HepG2 (cell line): ENCODE results near the gene CABLES1. TPM values are rescaled to one million over a fixed set of nuclear protein-coding genes. Genes with fewer than 3 reads are reported as not detected.
A peak's percentile ranks its signal among the peaks of the same experiment; 100 is the strongest.

Source experiments
- ATAC-seq: fragments of 200-7000 bp; cut with Tn5 transposase; 3 replicates; pipeline ENCODE4 v1.9.1; 2020; ENCODE audit warnings: mild to moderate bottlenecking, moderate library complexity
- BruUV-seq: library from RNA; stranded (reverse); fragments of 400-500 nt; replicated peaks from 2 replicates; lab custom pipeline; 2021; lab: Mats Ljungman, UMichigan
- CTCF ChIA-PET: fragments of 300-600 bp; formaldehyde crosslinking; extraction: SDS; loops from one replicate; lab custom pipeline; 2021; ENCODE audit warnings: low total read pairs, inconsistent platforms, low intra/inter-chr PET ratio; lab: Yijun Ruan, JAX
- POLR2A ChIA-PET: fragments of 350-600 bp; sonication (Branson Sonifier 250); formaldehyde crosslinking; loops from one replicate; lab custom pipeline; 2020; ENCODE audit warnings: antibody characterized with exemption, inconsistent platforms; lab: Yijun Ruan, JAX
- DNase-seq: peaks from one replicate; pipeline ENCODE4 v3.0.0-alpha.2; 2015; ENCODE audit warnings: low spot score
- FAIRE-seq: peaks from 3 replicates; lab custom pipeline; 2011; peaks lifted over from hg19 to GRCh38; lab: Jason Lieb, UNC
- H2AFZ ChIP-seq: one replicate; pipeline ENCODE4 v1.6.1; 2011; ENCODE audit warnings: low read length, inconsistent platforms
- H3K27ac ChIP-seq: fragments of 300-600 bp; 3 replicates; pipeline ENCODE4 v1.8.0; 2011; ENCODE audit warnings: mixed run types, mild to moderate bottlenecking, mixed read lengths, low read length, inconsistent platforms; ENCODE audit not compliant: insufficient read depth; ENCODE audit errors: extremely low read length
- H3K27me3 ChIP-seq, 2 experiments: fragments of 200-600 bp in 1 of 2; 2 replicates in 1 of 2; 3 replicates in 1 of 2; pipeline versions ENCODE4 v1.6.0 to v1.8.0; 2011; ENCODE audit warnings: low read length in 2 of 2, mild to moderate bottlenecking in 2 of 2, moderate library complexity in 2 of 2, inconsistent platforms in 1 of 2; ENCODE audit not compliant: insufficient read depth in 2 of 2, control insufficient read depth in 1 of 2
- H3K36me3 ChIP-seq, 2 experiments: fragments of 200-600 bp in 1 of 2; replicated peaks in 1 of 2; 2 replicates in 1 of 2; 3 replicates in 1 of 2; pipeline versions ENCODE4 v1.5.1 to v1.8.0; 2011; ENCODE audit warnings: low read length in 2 of 2, inconsistent platforms in 1 of 2; ENCODE audit not compliant: insufficient read depth in 2 of 2, control insufficient read depth in 1 of 2
- H3K4me1 ChIP-seq: 2 replicates; pipeline ENCODE4 v1.5.1; 2012; ENCODE audit warnings: low read length, inconsistent platforms; ENCODE audit not compliant: insufficient read depth
- H3K4me2 ChIP-seq: 2 replicates; pipeline ENCODE4 v1.6.0; 2011; ENCODE audit warnings: low read depth, low read length, inconsistent platforms
- H3K4me3 ChIP-seq, 3 experiments: fragments of 200-600 bp in 1 of 3; sonication (generic), shearing (Covaris generic) in 1 of 3; replicated peaks in 1 of 3; 2 replicates each; pipeline ENCODE4 v1.5.1; 2011 to 2016; ENCODE audit warnings: low read length in 3 of 3, inconsistent platforms in 2 of 3, low read depth in 2 of 3, mild to moderate bottlenecking in 2 of 3, control low read depth in 1 of 3, mixed read lengths in 1 of 3; ENCODE audit not compliant: insufficient read depth in 1 of 3
- H3K79me2 ChIP-seq: one replicate; pipeline ENCODE4 v1.6.1; 2011; ENCODE audit warnings: low read length, inconsistent platforms; ENCODE audit not compliant: insufficient read depth
- H3K9ac ChIP-seq: 2 replicates; pipeline ENCODE4 v1.6.0; 2011; ENCODE audit warnings: mild to moderate bottlenecking, low read depth, low read length, inconsistent platforms; ENCODE audit not compliant: insufficient read depth
- H3K9me3 ChIP-seq: 2 replicates; pipeline ENCODE4 v1.5.1; 2012; ENCODE audit warnings: mild to moderate bottlenecking, low read length
- H4K20me1 ChIP-seq: 2 replicates; pipeline ENCODE4 v1.6.0; 2011; ENCODE audit warnings: inconsistent platforms, mild to moderate bottlenecking, low read length, moderate library complexity; ENCODE audit not compliant: insufficient read depth
- CEBPB ChIP-seq: IDR thresholded peaks from 2 replicates; pipeline ENCODE4 v1.6.1; 2011; ENCODE audit warnings: low read depth, low read length, improper control_type of control experiment, borderline replicate concordance
- CEBPG ChIP-seq: IDR thresholded peaks from 2 replicates; pipeline ENCODE4 v1.6.1; 2016
- FOSL2 ChIP-seq: sonication (generic); formaldehyde crosslinking; IDR thresholded peaks from 2 replicates; pipeline ENCODE4 v1.4.0; 2020; ENCODE audit warnings: missing genetic modification reagents
- PHF21A ChIP-seq: sonication (generic); formaldehyde crosslinking; IDR thresholded peaks from 2 replicates; pipeline ENCODE4 v1.5.0; 2020; ENCODE audit warnings: mild to moderate bottlenecking, missing genetic modification reagents
- SKIL ChIP-seq: sonication (generic); formaldehyde crosslinking; IDR thresholded peaks from 2 replicates; pipeline ENCODE4 v1.8.0; 2022; ENCODE audit warnings: missing genetic modification reagents, mild to moderate bottlenecking, moderate library complexity, borderline replicate concordance
- SMC3 ChIP-seq: IDR thresholded peaks from 2 replicates; pipeline ENCODE4 v1.6.1; 2011; ENCODE audit warnings: low read length, improper control_type of control experiment
- SNRNP70 ChIP-seq: fragments of 200-400 bp; formaldehyde crosslinking; IDR thresholded peaks from 2 replicates; pipeline ENCODE4 v1.6.1; 2017; ENCODE audit warnings: mild to moderate bottlenecking, low read depth, low read length, moderate library complexity
- STAG1 ChIP-seq: sonication (generic); formaldehyde crosslinking; IDR thresholded peaks from 2 replicates; pipeline ENCODE4 v1.4.0; 2020; ENCODE audit warnings: missing genetic modification reagents
- WIZ ChIP-seq: sonication (generic); formaldehyde crosslinking; IDR thresholded peaks from 2 replicates; pipeline ENCODE4 v1.5.1; 2020; ENCODE audit warnings: mild to moderate bottlenecking, missing genetic modification reagents
- ZBTB38 ChIP-seq: sonication (generic); formaldehyde crosslinking; IDR thresholded peaks from 2 replicates; pipeline ENCODE4 v1.5.1; 2020; ENCODE audit warnings: mild to moderate bottlenecking, missing genetic modification reagents
- ZNF460 ChIP-seq: sonication (generic); formaldehyde crosslinking; IDR thresholded peaks from 2 replicates; pipeline ENCODE4 v1.5.1; 2020; ENCODE audit warnings: missing genetic modification reagents, mild to moderate bottlenecking, borderline replicate concordance
- ZNF563 ChIP-seq: sonication (generic); formaldehyde crosslinking; IDR thresholded peaks from 2 replicates; pipeline ENCODE4 v1.8.0; 2022; ENCODE audit warnings: mild to moderate bottlenecking, moderate library complexity, missing genetic modification reagents
- WGBS: methylation state at CpG from one replicate; pipeline ENCODE4 v1.1.6; 2017; ENCODE audit warnings: low lambda C conversion rate; 5-methylcytosine and 5-hydroxymethylcytosine counted together
- in situ Hi-C: cut with HindIII; loops from 2 replicates; pipeline ENCODE4 v1.10.0; 2017; ENCODE audit warnings: low pct_unique_long_range_greater_than_20kb; ENCODE audit not compliant: extremely low pct_ligation_motif_present
- intact Hi-C: fragments of 100-400 bp; cut with micrococcal nuclease; formaldehyde crosslinking; loops from one replicate; pipeline ENCODE4 v1.10.0; 2022; ENCODE audit not compliant: unreplicated experiment
- polyA plus RNA-seq, 8 experiments: library from polyadenylated mRNA; depleted of rRNA in 3 of 8; stranded (reverse) in 7 of 8; unstranded in 1 of 8; fragments of >200 nt; fragmentation: Illumina TruSeq in 4 of 8; extraction: Trizol in 4 of 8; gene quantifications; 2 replicates each; pipeline versions ENCODE4 v1.2.1 to v1.2.3, GENCODE V29; 2011 to 2016; ENCODE audit warnings: low read depth in 4 of 8, missing spikeins in 1 of 8, mixed read lengths in 1 of 8; ENCODE audit not compliant: insufficient read depth in 1 of 8
- total RNA-seq, 5 experiments: library from RNA; depleted of rRNA; stranded (reverse); fragments of >200 nt; fragmentation: Illumina TruSeq; extraction: Trizol; gene quantifications; 2 replicates each; pipeline ENCODE4 v1.2.3, GENCODE V29; 2016; ENCODE audit warnings: low read depth in 1 of 5
- TF ChIP-seq, protein P1 (sequence below): sonication (generic); formaldehyde crosslinking; IDR thresholded peaks from 2 replicates; pipeline ENCODE4 v1.5.0; 2020; ENCODE audit warnings: mild to moderate bottlenecking, missing genetic modification reagents

CABLES1 gene
- total and polyA plus RNA-seq, 2 of the 13 experiments (the other 11 are each of a cell fraction or from before 2014, with no cell fraction given): 14.7 to 25.8 TPM

- intact Hi-C loops: no loop called here
- TF ChIP-seq ZNF563 (CRISPR knock-in tag) (no peak), FOSL2 (CRISPR knock-in tag) (peak; percentile 41; the same call in 1 of the 2 replicates)
- H3K4me3 ChIP-seq: no peak overlapping the region
- in situ Hi-C loops: no loop called here
- POLR2A ChIA-PET: no interaction called here
- no peaks in the 10 kb centered on the region for H3K36me3 ChIP-seq
- no peak overlapping the region for H3K9ac ChIP-seq
- H3K4me1 ChIP-seq: peaks cover 47% of the 10 kb centered on the region
- no TSS peak for BruUV-seq
- H3K9me3 ChIP-seq: no peaks in the 10 kb centered on the region
- ATAC-seq (peak; percentile 27; the same call in 2 of the 3 replicates), FAIRE-seq (no peak), DNase-seq (no peak)
- H4K20me1 ChIP-seq: no peaks in the 10 kb centered on the region
- WGBS: 35% methylated on average over 18 of the region's 18 CpGs
- H3K27me3 ChIP-seq: no peaks in the 10 kb centered on the region
- H3K4me2 ChIP-seq: peak overlapping the region; percentile 16; the same call in 1 of the 2 replicates
- H3K79me2 ChIP-seq: no peaks in the 10 kb centered on the region
- no peak overlapping the region for H2AFZ ChIP-seq
- CTCF ChIA-PET: no interaction called here
- no peak overlapping the region for H3K27ac ChIP-seq
Observed at GRCh38 chr18:23094411-23095190, 40.7 kb upstream of the CABLES1 start.

- Histone ChIP-seq H4K20me1 (no peaks in the 10 kb centered on the region), H2AFZ (no peak overlapping the region), H3K4me2 (no peak overlapping the region), H3K9me3 (no peaks in the 10 kb centered on the region), H3K27ac (no peak overlapping the region), H3K79me2 (no peaks in the 10 kb centered on the region), H3K4me3 (no peak overlapping the region), H3K36me3 (no peaks in the 10 kb centered on the region), H3K27me3 (no peaks in the 10 kb centered on the region), H3K4me1 (peaks cover 54% of the 10 kb centered on the region), H3K9ac (no peak overlapping the region)
- FAIRE-seq: peak; percentile 51
- peak; percentile 25; the same call in 1 of the 3 replicates for ATAC-seq
- no TSS peak for BruUV-seq
- 64% methylated on average over 6 of the region's 6 CpGs for WGBS
- CTCF ChIA-PET: no interaction called here
- no peak for DNase-seq
- in situ Hi-C loops (no loop called here), intact Hi-C loops (no loop called here)
- POLR2A ChIA-PET: no interaction called here
- TF ChIP-seq STAG1 (peak; percentile 41), CEBPB (peak; percentile 65; the same call in 1 of the 2 replicates), SNRNP70 (no peak), WIZ (CRISPR knock-in tag) (no peak), ZNF460 (CRISPR knock-in tag) (peak; percentile 57; the same call in 1 of the 2 replicates), SMC3 (peak; percentile 33; the same call in 1 of the 2 replicates), PHF21A (no peak), SKIL (CRISPR knock-in tag) (no peak), CEBPG (CRISPR knock-in tag) (peak; percentile 67), ZBTB38 (no peak)
- TF ChIP-seq, protein P1, sequence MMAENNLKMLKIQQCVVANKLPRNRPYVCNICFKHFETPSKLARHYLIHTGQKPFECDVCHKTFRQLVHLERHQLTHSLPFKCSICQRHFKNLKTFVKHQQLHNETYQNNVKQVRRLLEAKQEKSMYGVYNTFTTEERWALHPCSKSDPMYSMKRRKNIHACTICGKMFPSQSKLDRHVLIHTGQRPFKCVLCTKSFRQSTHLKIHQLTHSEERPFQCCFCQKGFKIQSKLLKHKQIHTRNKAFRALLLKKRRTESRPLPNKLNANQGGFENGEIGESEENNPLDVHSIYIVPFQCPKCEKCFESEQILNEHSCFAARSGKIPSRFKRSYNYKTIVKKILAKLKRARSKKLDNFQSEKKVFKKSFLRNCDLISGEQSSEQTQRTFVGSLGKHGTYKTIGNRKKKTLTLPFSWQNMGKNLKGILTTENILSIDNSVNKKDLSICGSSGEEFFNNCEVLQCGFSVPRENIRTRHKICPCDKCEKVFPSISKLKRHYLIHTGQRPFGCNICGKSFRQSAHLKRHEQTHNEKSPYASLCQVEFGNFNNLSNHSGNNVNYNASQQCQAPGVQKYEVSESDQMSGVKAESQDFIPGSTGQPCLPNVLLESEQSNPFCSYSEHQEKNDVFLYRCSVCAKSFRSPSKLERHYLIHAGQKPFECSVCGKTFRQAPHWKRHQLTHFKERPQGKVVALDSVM (CRISPR knock-in tag): peak; percentile 89
Observed at GRCh38 chr18:23095463-23095862, 39.8 kb upstream of the CABLES1 start.
